ENCODE measurements around the gene KCP.

DNA sequence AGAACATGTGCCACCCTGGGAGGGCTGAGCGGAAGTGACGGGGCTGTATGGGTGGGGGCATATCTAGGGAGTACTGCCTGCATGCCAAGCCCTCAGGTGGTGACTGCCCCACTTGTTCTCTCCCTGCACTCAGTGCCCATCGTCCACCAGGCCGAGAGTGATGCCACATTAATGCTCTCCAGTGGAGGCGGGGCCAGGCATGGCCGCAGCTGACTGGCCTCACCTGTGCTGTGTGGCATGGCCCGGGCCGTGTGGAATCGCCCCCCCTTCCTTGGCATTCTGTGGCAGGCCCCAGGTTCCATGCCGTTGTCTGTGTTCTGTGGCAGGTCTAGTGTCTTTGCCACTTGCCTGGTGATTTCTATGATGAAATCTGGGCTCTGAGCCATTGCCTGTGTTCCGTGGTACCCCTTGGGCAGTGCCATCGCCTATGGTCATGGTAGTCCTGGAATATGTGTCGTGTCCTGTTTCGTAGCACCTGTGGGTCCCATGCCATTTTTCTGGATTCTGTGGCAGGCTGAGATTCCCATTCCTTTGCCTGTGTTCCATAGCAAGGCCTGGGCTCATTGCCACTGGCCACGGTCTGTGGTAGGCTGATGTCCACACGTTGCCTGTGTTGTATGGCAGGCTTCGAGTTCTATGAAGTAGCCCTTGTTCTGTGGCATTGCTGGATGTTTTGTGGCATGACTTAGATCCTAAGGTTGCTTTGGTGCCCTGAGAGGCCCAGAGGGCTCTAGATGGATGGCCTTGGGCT, 71.4 kb downstream of the KCP start:
- TF ChIP-seq, protein P1, sequence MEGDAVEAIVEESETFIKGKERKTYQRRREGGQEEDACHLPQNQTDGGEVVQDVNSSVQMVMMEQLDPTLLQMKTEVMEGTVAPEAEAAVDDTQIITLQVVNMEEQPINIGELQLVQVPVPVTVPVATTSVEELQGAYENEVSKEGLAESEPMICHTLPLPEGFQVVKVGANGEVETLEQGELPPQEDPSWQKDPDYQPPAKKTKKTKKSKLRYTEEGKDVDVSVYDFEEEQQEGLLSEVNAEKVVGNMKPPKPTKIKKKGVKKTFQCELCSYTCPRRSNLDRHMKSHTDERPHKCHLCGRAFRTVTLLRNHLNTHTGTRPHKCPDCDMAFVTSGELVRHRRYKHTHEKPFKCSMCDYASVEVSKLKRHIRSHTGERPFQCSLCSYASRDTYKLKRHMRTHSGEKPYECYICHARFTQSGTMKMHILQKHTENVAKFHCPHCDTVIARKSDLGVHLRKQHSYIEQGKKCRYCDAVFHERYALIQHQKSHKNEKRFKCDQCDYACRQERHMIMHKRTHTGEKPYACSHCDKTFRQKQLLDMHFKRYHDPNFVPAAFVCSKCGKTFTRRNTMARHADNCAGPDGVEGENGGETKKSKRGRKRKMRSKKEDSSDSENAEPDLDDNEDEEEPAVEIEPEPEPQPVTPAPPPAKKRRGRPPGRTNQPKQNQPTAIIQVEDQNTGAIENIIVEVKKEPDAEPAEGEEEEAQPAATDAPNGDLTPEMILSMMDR (IDR thresholded peaks at IDR 0.05), result no peak
- TF ChIP-seq POLR2A (IDR thresholded peaks at IDR 0.05), result no peak

All from ovary (tissue), 3 donors.